Thoracic aorta endothelial cell (primary cell): ENCODE data around the gene NAPG. TPM values are rescaled to one million over a fixed set of nuclear protein-coding genes. Genes with fewer than 3 reads are reported as not detected.

Source experiments
- total RNA-seq: library from RNA; depleted of rRNA; stranded (reverse); fragments of >200 nt; gene quantifications from 2 replicates; pipeline ENCODE4 v1.2.3, GENCODE V29; 2012

Gene NAPG
- total RNA-seq: 55.6 and 68.1 TPM in 2 replicates

DNA sequence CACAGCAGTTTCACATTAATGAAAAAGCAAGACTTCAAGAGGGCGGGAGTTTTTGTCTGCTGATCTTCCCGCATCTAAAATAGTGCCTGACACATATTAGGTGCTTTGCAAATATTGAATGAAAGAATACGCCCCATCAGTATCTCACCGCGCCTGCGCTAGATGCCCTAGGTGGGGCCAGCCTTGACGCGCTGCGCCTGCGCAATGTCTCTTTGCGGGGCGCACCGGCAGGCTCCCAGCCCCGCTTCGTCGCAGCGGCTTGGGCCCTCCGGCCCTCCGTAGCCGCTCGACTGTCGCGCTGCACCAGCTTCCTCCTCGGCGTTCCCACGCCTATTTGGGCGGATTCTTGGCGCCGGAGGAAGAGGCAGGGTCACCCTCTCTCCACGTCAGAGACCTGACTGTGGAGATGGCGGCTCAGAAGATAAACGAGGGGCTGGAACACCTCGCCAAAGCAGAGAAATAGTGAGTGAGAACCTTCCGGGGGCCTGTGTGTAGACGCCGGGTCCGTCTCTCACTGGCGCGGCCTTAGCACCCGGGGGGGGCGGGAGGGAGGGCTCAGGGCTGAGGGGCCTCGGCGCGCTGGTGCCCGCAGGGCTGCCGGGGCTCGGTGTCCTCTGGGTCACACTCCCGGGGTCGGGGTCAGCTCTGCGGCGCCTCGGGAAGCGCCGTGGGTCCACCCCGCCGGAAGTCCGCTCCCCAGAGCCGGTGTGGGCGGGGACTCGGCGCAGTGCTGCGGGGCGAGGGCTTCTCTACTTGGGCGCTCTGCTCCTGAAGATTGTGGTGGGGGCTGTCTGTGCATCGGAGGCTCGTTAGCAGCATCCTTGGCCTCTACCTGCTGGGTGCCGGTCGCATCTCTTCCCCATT lies at the start of gene NAPG:
Gene NAPG, plus strand, starts transcription at position 331 of the 864 bp plus-strand sequence. Its CDS starts 76 bp downstream, at position 407.

Other genes starting within 250 kb of the NAPG start
- gene APCDD1, start 71.4 kb upstream of the NAPG start, total RNA-seq: 0.36 and 0.53 TPM in 2 replicates